Measurements from ENCODE around the gene GNB1. TPM values are rescaled to one million over a fixed set of nuclear protein-coding genes. Genes with fewer than 3 reads are reported as not detected.

GNB1 gene
- total RNA-seq, 1 experiment from 2014 or later: 400 TPM

DNA sequence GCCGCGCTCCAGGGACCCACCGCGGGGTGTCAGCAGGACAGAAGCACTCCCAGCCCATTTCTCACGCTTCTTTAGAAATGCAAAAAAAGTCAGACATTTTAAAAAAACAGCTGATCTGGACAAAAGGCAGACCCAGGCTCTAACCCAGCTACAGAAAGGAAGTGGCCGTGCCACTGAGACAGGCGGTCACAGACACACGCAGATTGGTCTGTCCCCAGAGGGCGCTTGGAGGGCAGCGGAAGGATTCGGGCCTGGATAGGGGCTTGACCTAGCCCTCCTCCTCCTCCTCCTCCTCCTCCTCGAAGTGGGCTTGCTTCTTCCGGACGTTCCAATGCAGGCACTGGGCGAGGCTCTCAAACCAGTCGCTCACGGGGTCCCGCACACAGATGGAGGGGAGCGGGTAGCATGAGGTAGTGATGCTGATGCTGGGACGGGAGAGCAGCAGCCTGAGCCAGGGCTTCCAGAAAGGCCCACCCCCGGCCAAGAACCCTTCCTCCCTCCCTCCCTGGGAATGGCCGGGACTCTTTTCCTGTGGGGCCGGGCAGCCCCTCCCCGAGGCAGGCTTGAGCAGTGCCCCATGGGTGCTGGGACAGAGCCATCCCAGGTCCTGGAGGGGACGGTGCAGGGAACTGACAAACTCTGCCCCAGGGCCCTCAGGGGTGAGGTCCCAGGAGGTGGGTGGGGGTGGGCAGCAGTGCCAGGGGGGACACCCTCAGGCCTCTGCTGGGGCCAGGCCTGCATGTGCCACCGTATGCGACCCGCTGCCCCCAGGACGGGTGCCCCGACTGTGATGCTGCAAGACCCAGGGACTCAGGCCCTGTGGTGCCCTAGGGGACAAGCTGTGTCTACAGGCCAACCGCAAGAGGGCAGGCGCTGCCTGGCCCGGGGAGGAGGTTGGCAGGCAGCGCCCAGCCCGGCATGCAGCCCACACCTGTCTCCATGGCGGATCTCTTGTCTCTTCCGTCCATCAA, 138.0 kb downstream of the GNB1 start:
- Histone ChIP-seq H2AFZ (ENCODE audit: low read length) (no peak overlapping the region), H3K79me1 (ENCODE audit: insufficient read depth, low read depth, low read length, poor library complexity, severe bottlenecking) (no peaks in the 10 kb centered on the region), H3K56ac (ENCODE audit: insufficient read length, low read depth, low read length) (no peak overlapping the region), H2BK15ac (ENCODE audit: low read depth, low read length) (no peak overlapping the region), H3K4me2 (ENCODE audit: insufficient read depth, insufficient read length, low read length) (no peak overlapping the region), H3K18ac (ENCODE audit: insufficient read length, low read depth, low read length) (no peak overlapping the region), H2AK5ac (ENCODE audit: insufficient read length, low read length) (no peak overlapping the region), H3T11ph (ENCODE audit: low read length) (no peak overlapping the region), H2BK5ac (ENCODE audit: insufficient read length, low read length) (no peak overlapping the region), H3K4me1 (ENCODE audit: insufficient read depth, low read length) (no peaks in the 10 kb centered on the region), H4K91ac (ENCODE audit: insufficient read length, low read depth, low read length) (no peak overlapping the region), H4K20me1 (ENCODE audit: control insufficient read depth, insufficient read depth, insufficient read length) (no peaks in the 10 kb centered on the region), H2BK20ac (ENCODE audit: low read depth, low read length, poor library complexity, severe bottlenecking) (no peak overlapping the region), H4K5ac (ENCODE audit: insufficient read length, low read depth, low read length) (no peak overlapping the region), H3K79me2 (ENCODE audit: insufficient read depth, low read length) (no peaks in the 10 kb centered on the region), H3K4ac (ENCODE audit: low read depth, low read length) (no peak overlapping the region), H3K14ac (ENCODE audit: insufficient read depth, low read length) (no peak overlapping the region), H3K27me3 (ENCODE audit: insufficient read depth, low read length) (no peaks in the 10 kb centered on the region), H3K9ac (ENCODE audit: extremely low read depth, insufficient read length, low read length) (no peak overlapping the region), H3K23me2 (ENCODE audit: insufficient read length, low read depth, low read length, poor library complexity, severe bottlenecking) (no peaks in the 10 kb centered on the region), H3K23ac (ENCODE audit: insufficient read length, low read depth, low read length) (no peak overlapping the region), H3K27ac (ENCODE audit: insufficient read length, low read depth, low read length) (no peak overlapping the region), H3K9me3 (ENCODE audit: control insufficient read depth, low read depth, low read length) (no peaks in the 10 kb centered on the region), H2BK12ac (ENCODE audit: insufficient read length, low read depth, low read length) (no peak overlapping the region), H4K8ac (replicated peaks; ENCODE audit: insufficient read length, low read depth, low read length) (no peak overlapping the region), H2BK120ac (ENCODE audit: low read depth, low read length, poor library complexity, severe bottlenecking) (no peak overlapping the region)
- TF ChIP-seq, protein P1, sequence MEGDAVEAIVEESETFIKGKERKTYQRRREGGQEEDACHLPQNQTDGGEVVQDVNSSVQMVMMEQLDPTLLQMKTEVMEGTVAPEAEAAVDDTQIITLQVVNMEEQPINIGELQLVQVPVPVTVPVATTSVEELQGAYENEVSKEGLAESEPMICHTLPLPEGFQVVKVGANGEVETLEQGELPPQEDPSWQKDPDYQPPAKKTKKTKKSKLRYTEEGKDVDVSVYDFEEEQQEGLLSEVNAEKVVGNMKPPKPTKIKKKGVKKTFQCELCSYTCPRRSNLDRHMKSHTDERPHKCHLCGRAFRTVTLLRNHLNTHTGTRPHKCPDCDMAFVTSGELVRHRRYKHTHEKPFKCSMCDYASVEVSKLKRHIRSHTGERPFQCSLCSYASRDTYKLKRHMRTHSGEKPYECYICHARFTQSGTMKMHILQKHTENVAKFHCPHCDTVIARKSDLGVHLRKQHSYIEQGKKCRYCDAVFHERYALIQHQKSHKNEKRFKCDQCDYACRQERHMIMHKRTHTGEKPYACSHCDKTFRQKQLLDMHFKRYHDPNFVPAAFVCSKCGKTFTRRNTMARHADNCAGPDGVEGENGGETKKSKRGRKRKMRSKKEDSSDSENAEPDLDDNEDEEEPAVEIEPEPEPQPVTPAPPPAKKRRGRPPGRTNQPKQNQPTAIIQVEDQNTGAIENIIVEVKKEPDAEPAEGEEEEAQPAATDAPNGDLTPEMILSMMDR (conservative IDR thresholded peaks at IDR 0.05): no peak
- H3K4me3 Mint-ChIP-seq: no peak overlapping the region; a peak in 1 of 5 replicates
- H3K27ac Mint-ChIP-seq: peak overlapping the region in 2 of 3 experiments; percentile 67 to 70; a peak in 3 of 7 replicates
- no peaks in the 10 kb centered on the region; a peak in 1 of 5 replicates for H3K9me3 Mint-ChIP-seq
- H3K36me3 Mint-ChIP-seq (ENCODE audit: insufficient read depth in 1 of 3, low read depth in 3 of 3): peaks cover 21 to 46% (median 42%) of the 10 kb centered on the region in 3 experiments; a peak in 6 of 7 replicates
- no CpG with 5 or more reads among the region's 37 CpGs for WGBS (ENCODE audit: extremely low coverage, insufficient read length, low lambda C conversion rate)
- no peak for DNase-seq
- H3K4me1 Mint-ChIP-seq: peaks cover 4% of the 10 kb centered on the region in 2 experiments; a peak in 3 of 4 replicates
- H3K27me3 Mint-ChIP-seq (ENCODE audit: low read depth): no peaks in the 10 kb centered on the region

Measured in H9 (cell line).